Measurements from ENCODE around the gene ID3.

The ID3 gene

DNA sequence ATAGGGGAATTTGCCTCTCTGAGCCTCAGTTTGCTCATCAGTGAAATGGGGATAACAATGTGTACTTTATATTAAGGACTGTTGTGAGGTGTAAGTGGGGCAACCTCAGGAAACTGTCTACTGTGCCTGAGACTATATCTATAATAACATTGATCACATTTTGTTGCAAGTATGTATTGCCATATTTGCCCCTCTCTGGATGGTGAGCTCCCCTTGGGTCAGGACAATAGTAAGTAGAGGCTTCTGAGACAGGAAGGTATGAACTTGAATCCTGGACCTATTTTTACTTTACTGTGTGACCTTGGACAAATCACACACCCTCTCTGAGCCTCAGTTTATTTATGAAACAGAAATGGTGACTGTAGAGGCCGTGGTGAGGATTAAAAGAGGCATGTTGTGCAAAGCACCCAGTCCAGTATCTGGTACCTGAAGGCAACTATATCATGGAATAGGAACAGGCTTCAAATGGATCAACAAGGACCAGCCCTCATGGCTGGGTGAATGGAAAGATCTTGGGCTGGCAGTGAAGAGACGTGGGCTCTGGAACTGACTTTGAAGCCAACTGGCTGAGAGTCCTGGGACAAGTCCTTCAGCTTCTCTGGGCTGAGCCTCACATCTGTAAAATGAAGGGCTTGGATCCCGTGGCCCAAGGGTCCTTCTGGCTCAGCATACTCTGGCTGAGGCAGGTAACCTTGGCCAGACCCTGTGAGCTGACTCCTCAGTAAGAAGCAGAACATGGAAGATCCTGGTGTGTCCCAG is 35.0 kb upstream of the ID3 start:
- Histone ChIP-seq H3K9me3 (ENCODE audit: severe bottlenecking) (no peaks in the 10 kb centered on the region), H3K27me3 (ENCODE audit: insufficient read depth, low read depth, severe bottlenecking) (no peaks in the 10 kb centered on the region), H3K27ac (peak overlapping the region; percentile 89), H3K36me3 (no peaks in the 10 kb centered on the region), H3K4me3 (ENCODE audit: low read depth, low read length) (no peak overlapping the region)
- TF ChIP-seq, protein P1, sequence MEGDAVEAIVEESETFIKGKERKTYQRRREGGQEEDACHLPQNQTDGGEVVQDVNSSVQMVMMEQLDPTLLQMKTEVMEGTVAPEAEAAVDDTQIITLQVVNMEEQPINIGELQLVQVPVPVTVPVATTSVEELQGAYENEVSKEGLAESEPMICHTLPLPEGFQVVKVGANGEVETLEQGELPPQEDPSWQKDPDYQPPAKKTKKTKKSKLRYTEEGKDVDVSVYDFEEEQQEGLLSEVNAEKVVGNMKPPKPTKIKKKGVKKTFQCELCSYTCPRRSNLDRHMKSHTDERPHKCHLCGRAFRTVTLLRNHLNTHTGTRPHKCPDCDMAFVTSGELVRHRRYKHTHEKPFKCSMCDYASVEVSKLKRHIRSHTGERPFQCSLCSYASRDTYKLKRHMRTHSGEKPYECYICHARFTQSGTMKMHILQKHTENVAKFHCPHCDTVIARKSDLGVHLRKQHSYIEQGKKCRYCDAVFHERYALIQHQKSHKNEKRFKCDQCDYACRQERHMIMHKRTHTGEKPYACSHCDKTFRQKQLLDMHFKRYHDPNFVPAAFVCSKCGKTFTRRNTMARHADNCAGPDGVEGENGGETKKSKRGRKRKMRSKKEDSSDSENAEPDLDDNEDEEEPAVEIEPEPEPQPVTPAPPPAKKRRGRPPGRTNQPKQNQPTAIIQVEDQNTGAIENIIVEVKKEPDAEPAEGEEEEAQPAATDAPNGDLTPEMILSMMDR (IDR thresholded peaks at IDR 0.05; ENCODE audit: low read depth, low read length): no peak
- DNase-seq: no peak

DNA sequence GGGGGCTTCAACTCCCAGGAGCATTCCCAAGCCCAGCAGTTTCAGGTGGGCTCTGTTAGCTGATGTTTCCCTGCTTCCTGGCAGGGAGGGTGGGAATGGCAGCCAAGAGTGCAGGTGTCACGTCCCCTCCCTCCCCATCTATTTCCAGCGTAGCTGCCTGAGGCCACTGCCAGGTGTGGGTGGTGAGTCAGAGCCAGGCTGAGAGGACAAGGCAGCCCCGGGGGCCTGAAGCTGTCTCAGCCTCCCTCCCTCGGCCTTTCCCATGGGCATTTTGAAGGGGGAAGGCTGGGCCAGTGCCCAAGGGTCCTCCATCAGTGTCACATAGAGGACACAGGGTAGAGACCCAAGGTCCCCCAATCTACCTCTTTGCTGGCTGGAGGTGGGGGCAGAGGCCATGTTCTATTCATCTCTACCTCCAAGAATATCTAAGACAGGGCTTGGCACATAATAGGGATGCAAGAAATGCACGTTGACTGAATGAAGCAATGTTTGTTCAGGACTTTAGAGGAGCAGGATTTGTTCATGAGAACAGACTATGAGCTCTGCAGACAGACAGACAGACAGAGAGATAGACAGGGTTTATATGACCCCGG is 34.4 kb upstream of the ID3 start:
- Histone ChIP-seq H3K27ac (peak overlapping the region; percentile 89), H3K27me3 (ENCODE audit: insufficient read depth, low read depth, severe bottlenecking) (no peaks in the 10 kb centered on the region), H3K36me3 (no peaks in the 10 kb centered on the region), H3K9me3 (ENCODE audit: severe bottlenecking) (no peaks in the 10 kb centered on the region), H3K4me3 (ENCODE audit: low read depth, low read length) (no peak overlapping the region)
- TF ChIP-seq, protein P1 (IDR thresholded peaks at IDR 0.05; ENCODE audit: low read depth, low read length): no peak
- DNase-seq: no peak

DNA sequence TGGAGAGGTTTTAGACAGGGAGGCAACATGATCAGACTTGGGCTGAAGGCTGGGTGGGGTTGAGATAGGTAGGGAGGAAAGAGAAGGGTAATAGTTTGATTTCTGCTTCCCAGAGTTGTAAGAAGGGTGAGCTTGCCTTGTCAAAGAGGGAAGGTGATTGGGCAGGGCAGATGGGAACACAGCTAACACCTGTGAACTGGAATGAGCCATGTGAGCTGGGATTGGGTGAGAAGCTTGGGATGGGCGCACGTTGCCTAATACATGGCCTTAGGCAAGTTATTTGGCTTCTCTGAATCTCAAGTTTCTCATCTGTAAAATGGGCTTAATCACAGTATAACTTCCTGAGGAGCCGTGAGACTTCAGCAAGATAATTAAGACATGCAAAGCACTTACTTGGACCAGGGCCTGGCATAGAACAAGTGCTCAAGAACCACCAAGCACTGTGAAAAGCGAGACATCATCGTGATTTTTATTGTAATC is 33.8 kb upstream of the ID3 start:
- Histone ChIP-seq H3K27ac (peak overlapping the region; percentile 89), H3K4me3 (ENCODE audit: low read depth, low read length) (no peak overlapping the region), H3K9me3 (ENCODE audit: severe bottlenecking) (no peaks in the 10 kb centered on the region), H3K36me3 (no peaks in the 10 kb centered on the region), H3K27me3 (ENCODE audit: insufficient read depth, low read depth, severe bottlenecking) (no peaks in the 10 kb centered on the region)
- TF ChIP-seq, protein P1 (IDR thresholded peaks at IDR 0.05; ENCODE audit: low read depth, low read length): no peak
- peak; percentile 38 for DNase-seq

DNA sequence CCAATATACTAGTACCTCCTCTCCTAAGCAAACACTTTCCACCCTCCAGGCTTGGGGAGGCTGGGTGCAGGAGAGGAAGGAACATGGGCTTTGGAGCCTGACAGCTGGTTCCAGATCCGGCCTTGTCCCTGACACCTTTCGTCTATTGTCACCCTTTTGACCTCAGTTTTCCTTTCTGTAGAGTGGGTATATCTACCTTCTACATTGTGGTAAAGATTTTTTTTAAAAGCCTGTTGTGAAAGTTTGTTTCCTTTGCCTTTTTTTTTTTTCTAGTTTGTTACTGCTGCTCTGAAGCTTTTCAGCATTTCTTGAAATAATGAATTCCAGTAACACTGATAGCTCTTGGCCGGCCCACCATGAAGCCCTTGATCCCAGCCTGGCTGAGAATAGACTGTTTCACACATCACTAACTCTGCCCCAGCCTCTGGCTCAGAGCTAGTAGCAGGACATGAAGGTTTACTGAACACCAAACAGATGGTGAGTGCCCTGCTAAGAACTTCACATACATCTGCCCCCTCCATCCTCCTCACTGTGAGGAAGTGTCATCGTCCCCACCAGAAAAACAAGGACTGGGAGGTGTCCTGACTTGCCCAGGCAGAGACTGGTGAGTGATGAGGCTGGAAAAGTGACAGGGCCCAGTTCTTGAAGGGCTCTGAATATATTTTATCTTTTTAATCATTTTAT is 33.0 kb upstream of the ID3 start:
- Histone ChIP-seq H3K27me3 (ENCODE audit: insufficient read depth, low read depth, severe bottlenecking) (no peaks in the 10 kb centered on the region), H3K36me3 (no peaks in the 10 kb centered on the region), H3K27ac (peak overlapping the region; percentile 89), H3K9me3 (ENCODE audit: severe bottlenecking) (no peaks in the 10 kb centered on the region), H3K4me3 (ENCODE audit: low read depth, low read length) (no peak overlapping the region)
- TF ChIP-seq, protein P1 (IDR thresholded peaks at IDR 0.05; ENCODE audit: low read depth, low read length): no peak
- peak; percentile 87 for DNase-seq

DNA sequence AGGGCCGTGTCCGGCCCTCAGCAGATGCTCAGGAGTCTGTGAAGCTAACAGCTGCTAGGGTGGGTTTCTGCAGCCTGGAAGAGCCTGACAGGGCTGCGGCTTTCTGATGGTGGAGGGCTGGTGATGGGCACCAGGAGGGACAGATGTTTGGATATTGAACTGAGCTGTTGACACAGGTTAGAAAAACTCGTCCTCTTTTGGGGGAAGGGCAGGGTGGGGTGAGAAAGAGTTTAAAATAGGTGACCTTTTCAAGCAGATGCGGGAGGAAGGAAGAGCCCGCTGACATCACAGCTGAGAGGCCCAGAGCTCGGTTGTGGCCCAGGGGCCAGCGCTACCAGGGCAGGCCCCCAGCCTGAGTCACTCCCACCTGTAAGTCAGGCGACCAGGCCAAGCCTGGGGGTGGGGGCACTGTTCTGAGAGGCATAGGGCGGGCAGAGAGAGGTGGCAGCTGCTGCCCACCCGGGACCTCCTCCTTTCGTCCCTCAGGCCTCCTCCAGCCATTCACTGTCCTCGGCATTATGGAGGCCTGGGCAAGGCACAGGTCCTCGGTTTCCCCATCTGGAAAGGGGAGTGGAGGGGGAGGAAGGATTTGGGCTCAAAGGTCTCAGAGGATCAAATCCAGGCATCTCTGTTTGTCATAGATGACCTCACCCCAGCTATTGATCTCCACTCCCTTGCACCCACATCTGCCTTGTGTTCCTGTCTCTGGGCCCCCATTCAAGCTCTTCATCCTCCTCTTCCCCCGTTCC is 32.3 kb upstream of the ID3 start:
- no peaks in the 10 kb centered on the region for H3K9me3 ChIP-seq (ENCODE audit: severe bottlenecking)
- H3K36me3 ChIP-seq: no peaks in the 10 kb centered on the region
- TF ChIP-seq, protein P1 (IDR thresholded peaks at IDR 0.05; ENCODE audit: low read depth, low read length): no peak
- no peak for DNase-seq
- H3K27me3 ChIP-seq (ENCODE audit: insufficient read depth, low read depth, severe bottlenecking): no peaks in the 10 kb centered on the region
- no peak overlapping the region for H3K4me3 ChIP-seq (ENCODE audit: low read depth, low read length)
- H3K27ac ChIP-seq: peak overlapping the region; percentile 89
